ENCODE results near the gene RALB.

The RALB gene

DNA sequence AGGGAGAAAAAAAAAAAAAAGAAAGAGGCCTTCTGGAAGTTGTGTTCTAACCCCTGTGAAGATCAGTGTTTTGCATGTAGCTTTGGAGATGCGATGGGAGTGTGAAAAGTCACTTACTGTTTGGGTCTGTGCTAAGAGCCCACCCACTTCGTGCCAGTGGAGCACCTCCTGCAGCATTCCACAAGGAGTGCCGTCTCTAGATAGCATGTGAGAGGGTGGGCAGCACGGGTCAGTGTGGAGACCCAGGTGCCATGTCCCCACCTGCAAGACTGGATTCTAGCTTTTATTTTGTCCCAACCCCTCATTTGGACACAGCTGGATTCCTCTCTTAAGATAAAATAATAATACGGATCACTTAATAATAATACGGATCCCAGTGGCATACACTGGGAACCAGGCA, 17.0 kb upstream of the RALB start:
- Histone ChIP-seq H3K4me1 (ENCODE audit: control insufficient read depth, low read length) (peaks cover 26% of the 10 kb centered on the region), H3K9me3 (ENCODE audit: control insufficient read depth, insufficient read depth, low read length) (no peaks in the 10 kb centered on the region), H3K4me3 (ENCODE audit: low read length) (no peak overlapping the region), H3K79me2 (ENCODE audit: control insufficient read depth, low read length) (no peaks in the 10 kb centered on the region), H3K27me3 (ENCODE audit: control insufficient read depth, low read length) (no peaks in the 10 kb centered on the region), H3F3A (ENCODE audit: control insufficient read depth, insufficient read depth) (no peaks in the 10 kb centered on the region), H3K4me2 (ENCODE audit: low read length) (no peak overlapping the region), H3K27ac (ENCODE audit: low read depth, low read length) (no peak overlapping the region), H4K20me1 (ENCODE audit: control insufficient read depth, insufficient read depth, low read depth, low read length) (no peaks in the 10 kb centered on the region), H3K36me3 (ENCODE audit: control insufficient read depth, low read length) (no peaks in the 10 kb centered on the region), H3K9me2 (replicated peaks; ENCODE audit: control insufficient read depth, low read length) (no peaks in the 10 kb centered on the region)
- TF ChIP-seq EZH2phosphoT487 (IDR thresholded peaks at IDR 0.05; ENCODE audit: borderline replicate concordance, low read length) (no peak), CTCF (IDR thresholded peaks at IDR 0.05; ENCODE audit: low read depth, low read length, poor library complexity, severe bottlenecking) (no peak)

DNA sequence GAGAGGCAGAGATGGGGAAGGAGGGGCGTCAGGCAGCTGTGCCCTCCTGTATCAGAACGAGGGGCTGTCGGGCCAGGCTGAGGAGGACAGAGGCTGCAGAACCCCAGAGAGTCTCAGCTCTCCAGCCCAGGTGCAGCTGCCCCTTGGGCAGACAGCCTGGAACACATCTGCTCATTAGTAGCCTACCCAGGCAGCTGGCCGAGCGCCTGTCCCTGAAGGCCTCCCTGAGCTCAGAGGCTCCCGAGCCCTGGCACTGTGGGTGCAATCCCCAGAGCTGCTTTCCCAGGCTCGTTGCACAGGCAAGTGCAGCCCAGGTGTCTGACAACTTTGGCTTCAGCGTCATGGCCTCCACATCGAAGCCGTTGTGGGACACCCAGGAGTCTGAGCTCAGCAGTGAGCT, 16.3 kb upstream of the RALB start:
- no peaks in the 10 kb centered on the region for H3K9me2 ChIP-seq (replicated peaks; ENCODE audit: control insufficient read depth, low read length)
- no peaks in the 10 kb centered on the region for H3K36me3 ChIP-seq (ENCODE audit: control insufficient read depth, low read length)
- TF ChIP-seq CTCF (IDR thresholded peaks at IDR 0.05; ENCODE audit: low read depth, low read length, poor library complexity, severe bottlenecking) (no peak), EZH2phosphoT487 (IDR thresholded peaks at IDR 0.05; ENCODE audit: borderline replicate concordance, low read length) (no peak)
- H3K79me2 ChIP-seq (ENCODE audit: control insufficient read depth, low read length), result no peaks in the 10 kb centered on the region
- no peak overlapping the region for H3K27ac ChIP-seq (ENCODE audit: low read depth, low read length)
- H3K4me3 ChIP-seq (ENCODE audit: low read length), result no peak overlapping the region
- no peaks in the 10 kb centered on the region for H3F3A ChIP-seq (ENCODE audit: control insufficient read depth, insufficient read depth)
- no peak overlapping the region for H3K4me2 ChIP-seq (ENCODE audit: low read length)
- no peaks in the 10 kb centered on the region for H4K20me1 ChIP-seq (ENCODE audit: control insufficient read depth, insufficient read depth, low read depth, low read length)
- no peaks in the 10 kb centered on the region for H3K9me3 ChIP-seq (ENCODE audit: control insufficient read depth, insufficient read depth, low read length)
- no peaks in the 10 kb centered on the region for H3K27me3 ChIP-seq (ENCODE audit: control insufficient read depth, low read length)
- peaks cover 22% of the 10 kb centered on the region for H3K4me1 ChIP-seq (ENCODE audit: control insufficient read depth, low read length)

DNA sequence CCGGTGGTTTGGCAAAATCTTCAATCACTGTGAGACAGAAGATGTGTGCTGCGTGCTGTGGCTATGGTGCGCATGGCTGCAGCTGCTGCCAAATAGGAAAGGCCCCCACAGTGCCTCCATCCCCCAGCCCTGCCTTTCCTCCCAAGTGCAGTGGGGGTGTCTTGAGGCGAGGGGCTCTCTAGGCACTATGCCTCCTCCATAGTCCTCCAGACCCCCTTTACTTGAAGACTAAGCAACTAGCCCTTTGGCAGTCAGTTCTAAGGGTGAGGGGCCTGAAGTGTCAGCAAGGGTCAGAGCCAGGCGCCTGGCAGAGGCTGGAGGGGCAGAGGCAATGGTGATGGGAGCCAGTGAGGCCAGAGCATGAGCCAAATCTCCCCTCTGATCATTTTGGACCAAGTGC, 15.9 kb upstream of the RALB start:
- no peaks in the 10 kb centered on the region for H4K20me1 ChIP-seq (ENCODE audit: control insufficient read depth, insufficient read depth, low read depth, low read length)
- H3K27ac ChIP-seq (ENCODE audit: low read depth, low read length), result no peak overlapping the region
- no peak overlapping the region for H3K4me2 ChIP-seq (ENCODE audit: low read length)
- H3K9me2 ChIP-seq (replicated peaks; ENCODE audit: control insufficient read depth, low read length), result no peaks in the 10 kb centered on the region
- H3K4me1 ChIP-seq (ENCODE audit: control insufficient read depth, low read length), result peaks cover 19% of the 10 kb centered on the region
- H3K4me3 ChIP-seq (ENCODE audit: low read length), result no peak overlapping the region
- H3K79me2 ChIP-seq (ENCODE audit: control insufficient read depth, low read length), result no peaks in the 10 kb centered on the region
- no peaks in the 10 kb centered on the region for H3K9me3 ChIP-seq (ENCODE audit: control insufficient read depth, insufficient read depth, low read length)
- no peaks in the 10 kb centered on the region for H3F3A ChIP-seq (ENCODE audit: control insufficient read depth, insufficient read depth)
- TF ChIP-seq EZH2phosphoT487 (IDR thresholded peaks at IDR 0.05; ENCODE audit: borderline replicate concordance, low read length) (no peak), CTCF (IDR thresholded peaks at IDR 0.05; ENCODE audit: low read depth, low read length, poor library complexity, severe bottlenecking) (no peak)
- no peaks in the 10 kb centered on the region for H3K27me3 ChIP-seq (ENCODE audit: control insufficient read depth, low read length)
- no peaks in the 10 kb centered on the region for H3K36me3 ChIP-seq (ENCODE audit: control insufficient read depth, low read length)

GRCh38 chr2:120237491-120237902, 15.2 kb upstream of the RALB start:
- Histone ChIP-seq H3K4me1 (ENCODE audit: control insufficient read depth, low read length) (peaks cover 12% of the 10 kb centered on the region), H3F3A (ENCODE audit: control insufficient read depth, insufficient read depth) (no peaks in the 10 kb centered on the region), H3K27me3 (ENCODE audit: control insufficient read depth, low read length) (no peaks in the 10 kb centered on the region), H4K20me1 (ENCODE audit: control insufficient read depth, insufficient read depth, low read depth, low read length) (no peaks in the 10 kb centered on the region), H3K9me2 (replicated peaks; ENCODE audit: control insufficient read depth, low read length) (no peaks in the 10 kb centered on the region), H3K9me3 (ENCODE audit: control insufficient read depth, insufficient read depth, low read length) (no peaks in the 10 kb centered on the region), H3K27ac (ENCODE audit: low read depth, low read length) (no peak overlapping the region), H3K79me2 (ENCODE audit: control insufficient read depth, low read length) (no peaks in the 10 kb centered on the region), H3K4me3 (ENCODE audit: low read length) (no peak overlapping the region), H3K36me3 (ENCODE audit: control insufficient read depth, low read length) (no peaks in the 10 kb centered on the region), H3K4me2 (ENCODE audit: low read length) (no peak overlapping the region)
- TF ChIP-seq EZH2phosphoT487 (IDR thresholded peaks at IDR 0.05; ENCODE audit: borderline replicate concordance, low read length), result no peak
- no peak for TF ChIP-seq CTCF (IDR thresholded peaks at IDR 0.05; ENCODE audit: low read depth, low read length, poor library complexity, severe bottlenecking)
